Measurements from ENCODE around the gene HSPA4L. TPM values are rescaled to one million over a fixed set of nuclear protein-coding genes. Genes with fewer than 3 reads are reported as not detected.

HSPA4L gene
- total and polyA plus RNA-seq, 4 donors: 2.6 to 17.7 (median 7.8) TPM

Other genes with a start within 250 kb of the HSPA4L start
- 10 to 100 TPM; 12.1 to 13.6 TPM for gene INTU, start 149.4 kb upstream of the HSPA4L start, total RNA-seq
- 10 to 100 TPM in 1 of 2 donors, 1 to 10 TPM in 1; 2.8 to 10.9 TPM for gene INTU, start 149.4 kb upstream of the HSPA4L start, polyA plus RNA-seq
- gene SLC25A31, start 51.9 kb upstream of the HSPA4L start, total RNA-seq: not detected
- gene SLC25A31, start 51.9 kb upstream of the HSPA4L start, polyA plus RNA-seq: not detected
- gene PLK4, start 98.6 kb downstream of the HSPA4L start, total RNA-seq: 1 to 10 TPM in 1 of 2 donors, under 1 TPM in 1; 0.96 to 1.3 TPM
- gene PLK4, start 98.6 kb downstream of the HSPA4L start, polyA plus RNA-seq: 1 to 10 TPM in 1 of 2 donors, under 1 TPM in 1; 0.72 to 4.9 TPM
- gene MFSD8, start 182.9 kb downstream of the HSPA4L start, total RNA-seq: 10 to 100 TPM; 25.8 to 29.3 TPM
- 10 to 100 TPM in 1 of 2 donors, 1 to 10 TPM in 1; 9.5 to 21.2 TPM for gene MFSD8, start 182.9 kb downstream of the HSPA4L start, polyA plus RNA-seq
- 10 to 100 TPM; 13.4 to 14.7 TPM for gene ABHD18, start 183.1 kb downstream of the HSPA4L start, total RNA-seq
- gene ABHD18, start 183.1 kb downstream of the HSPA4L start, polyA plus RNA-seq: 1 to 10 TPM; 4.1 to 9.0 TPM

Data from aorta (tissue), 4 donors.